Measurements from ENCODE around the gene CRELD2.

CRELD2 gene

GRCh38 chr22:49892226-49892899 lies 26.1 kb upstream of the CRELD2 start:
- Histone ChIP-seq H3K36me3 (ENCODE audit: control insufficient read depth, insufficient read depth, low read length) (peaks cover 6% of the 10 kb centered on the region), H3K9me3 (ENCODE audit: control insufficient read depth, insufficient read depth, low read length) (no peaks in the 10 kb centered on the region), H3K4me3 (ENCODE audit: low read depth, low read length) (no peak overlapping the region), H3K9ac (ENCODE audit: low read depth, low read length) (no peak overlapping the region), H3K4me1 (ENCODE audit: control insufficient read depth, insufficient read depth, low read length) (no peaks in the 10 kb centered on the region), H3K27me3 (ENCODE audit: control insufficient read depth, insufficient read depth, low read length) (no peaks in the 10 kb centered on the region)

GRCh38 chr22:49893025-49893424 lies 25.4 kb upstream of the CRELD2 start:
- no peak overlapping the region for H3K4me3 ChIP-seq (ENCODE audit: low read depth, low read length)
- no peaks in the 10 kb centered on the region for H3K4me1 ChIP-seq (ENCODE audit: control insufficient read depth, insufficient read depth, low read length)
- no peaks in the 10 kb centered on the region for H3K27me3 ChIP-seq (ENCODE audit: control insufficient read depth, insufficient read depth, low read length)
- H3K9ac ChIP-seq (ENCODE audit: low read depth, low read length), result no peak overlapping the region
- no peaks in the 10 kb centered on the region for H3K9me3 ChIP-seq (ENCODE audit: control insufficient read depth, insufficient read depth, low read length)
- H3K36me3 ChIP-seq (ENCODE audit: control insufficient read depth, insufficient read depth, low read length), result peaks cover 6% of the 10 kb centered on the region

DNA sequence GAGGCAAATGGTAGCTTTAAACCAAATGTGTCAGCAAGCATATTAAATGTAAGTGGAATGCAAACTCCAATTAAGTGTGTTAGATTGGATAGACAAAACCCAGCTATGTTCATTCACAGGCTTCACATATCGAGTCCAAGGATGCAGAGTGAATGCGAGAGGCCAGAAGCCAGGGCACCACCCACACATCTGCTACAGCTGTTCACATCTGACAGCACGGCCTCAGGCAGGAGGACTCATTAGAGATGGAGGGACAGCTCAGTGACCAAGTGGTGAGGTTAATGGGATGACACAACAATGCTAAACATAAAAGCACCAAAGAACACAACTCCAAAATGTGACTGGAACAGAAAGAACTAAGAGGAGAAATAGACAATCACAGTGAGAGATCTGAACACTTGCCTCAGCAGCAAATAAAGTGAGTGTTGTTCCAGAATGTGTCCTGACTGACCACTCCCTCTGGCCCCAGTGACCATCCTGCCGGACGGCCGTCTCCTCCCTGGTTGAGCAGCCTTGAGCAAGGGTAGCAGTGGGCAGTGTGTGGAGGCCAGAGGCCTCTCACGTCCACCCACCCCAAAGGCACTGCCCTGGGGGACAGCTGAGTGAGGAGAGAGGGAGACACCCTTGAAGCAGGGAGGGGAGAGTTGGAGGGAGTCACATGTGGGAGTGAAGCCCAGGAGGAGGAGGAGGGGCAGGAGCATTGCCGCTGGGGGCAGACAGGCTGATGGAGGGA lies 23.9 kb upstream of the CRELD2 start:
- peaks cover 2% of the 10 kb centered on the region for H3K36me3 ChIP-seq (ENCODE audit: control insufficient read depth, insufficient read depth, low read length)
- H3K9me3 ChIP-seq (ENCODE audit: control insufficient read depth, insufficient read depth, low read length), result no peaks in the 10 kb centered on the region
- H3K4me3 ChIP-seq (ENCODE audit: low read depth, low read length), result no peak overlapping the region
- H3K27me3 ChIP-seq (ENCODE audit: control insufficient read depth, insufficient read depth, low read length), result no peaks in the 10 kb centered on the region
- H3K9ac ChIP-seq (ENCODE audit: low read depth, low read length), result no peak overlapping the region
- H3K4me1 ChIP-seq (ENCODE audit: control insufficient read depth, insufficient read depth, low read length), result no peaks in the 10 kb centered on the region

GRCh38 chr22:49896201-49896600 lies 22.2 kb upstream of the CRELD2 start:
- Histone ChIP-seq H3K9ac (ENCODE audit: low read depth, low read length) (no peak overlapping the region), H3K4me1 (ENCODE audit: control insufficient read depth, insufficient read depth, low read length) (no peaks in the 10 kb centered on the region), H3K27me3 (ENCODE audit: control insufficient read depth, insufficient read depth, low read length) (no peaks in the 10 kb centered on the region), H3K9me3 (ENCODE audit: control insufficient read depth, insufficient read depth, low read length) (no peaks in the 10 kb centered on the region), H3K4me3 (ENCODE audit: low read depth, low read length) (no peak overlapping the region), H3K36me3 (ENCODE audit: control insufficient read depth, insufficient read depth, low read length) (no peaks in the 10 kb centered on the region)

DNA sequence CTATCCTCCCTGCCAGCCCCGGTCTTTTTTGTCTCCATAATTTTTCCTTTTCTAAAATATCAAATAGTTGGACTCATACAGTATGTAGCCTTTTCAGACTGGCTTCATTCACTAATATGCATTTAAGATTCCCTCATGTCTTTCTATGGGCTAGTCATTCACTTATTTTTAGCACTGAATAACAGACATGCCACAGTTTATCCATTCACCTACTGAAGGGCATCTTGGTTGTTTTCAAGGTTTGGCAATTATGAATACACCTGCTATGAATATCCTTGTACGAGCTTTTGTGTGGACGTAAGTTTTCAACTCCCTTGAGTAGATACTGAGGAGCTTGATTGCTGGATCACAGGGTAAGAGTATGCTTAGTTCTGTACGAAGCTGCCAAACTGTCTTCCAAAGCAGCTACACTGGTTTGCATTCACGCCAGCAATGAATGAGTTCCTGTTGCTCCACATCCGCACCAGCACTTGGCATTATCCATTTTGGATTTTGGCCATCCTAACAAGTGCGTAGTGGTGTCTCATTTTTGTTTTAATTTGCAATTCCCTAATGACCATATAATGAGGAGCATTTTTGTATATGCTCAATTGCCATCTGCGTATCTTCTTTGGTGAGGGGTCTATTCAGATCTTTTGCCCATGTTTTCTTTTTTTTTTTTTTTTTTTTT lies 21.3 kb upstream of the CRELD2 start:
- Histone ChIP-seq H3K9me3 (ENCODE audit: control insufficient read depth, insufficient read depth, low read length) (no peaks in the 10 kb centered on the region), H3K9ac (ENCODE audit: low read depth, low read length) (no peak overlapping the region)

DNA sequence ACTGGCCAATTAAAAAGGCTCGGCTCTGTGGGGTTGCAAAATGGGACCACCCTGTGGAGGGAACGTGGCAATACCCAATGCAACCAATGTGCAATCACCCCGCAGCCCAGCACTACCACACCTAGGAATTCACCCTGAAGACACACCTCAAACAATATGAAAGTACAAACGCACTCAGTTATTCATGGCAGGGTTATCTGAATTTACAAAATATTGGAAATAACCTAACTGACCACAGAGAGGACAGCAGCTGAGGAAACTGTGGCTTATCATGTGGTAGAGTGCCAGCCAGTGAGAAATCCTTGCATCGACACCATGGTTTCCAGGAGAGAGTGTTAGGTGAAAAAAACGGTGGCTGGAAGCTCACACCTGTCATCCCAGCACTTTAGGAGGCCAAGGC lies 18.9 kb upstream of the CRELD2 start:
- Histone ChIP-seq H3K4me3 (ENCODE audit: low read depth, low read length) (no peak overlapping the region), H3K27me3 (ENCODE audit: control insufficient read depth, insufficient read depth, low read length) (no peaks in the 10 kb centered on the region), H3K4me1 (ENCODE audit: control insufficient read depth, insufficient read depth, low read length) (no peaks in the 10 kb centered on the region), H3K9ac (ENCODE audit: low read depth, low read length) (no peak overlapping the region), H3K36me3 (ENCODE audit: control insufficient read depth, insufficient read depth, low read length) (peaks cover 16% of the 10 kb centered on the region), H3K9me3 (ENCODE audit: control insufficient read depth, insufficient read depth, low read length) (no peaks in the 10 kb centered on the region)

More for the DNA sequence above, 21.3 kb upstream of the CRELD2 start:
- Histone ChIP-seq H3K4me1 (ENCODE audit: control insufficient read depth, insufficient read depth, low read length) (no peaks in the 10 kb centered on the region), H3K4me3 (ENCODE audit: low read depth, low read length) (no peak overlapping the region), H3K36me3 (ENCODE audit: control insufficient read depth, insufficient read depth, low read length) (peaks cover under 1% of the 10 kb centered on the region), H3K27me3 (ENCODE audit: control insufficient read depth, insufficient read depth, low read length) (no peaks in the 10 kb centered on the region)

DNA sequence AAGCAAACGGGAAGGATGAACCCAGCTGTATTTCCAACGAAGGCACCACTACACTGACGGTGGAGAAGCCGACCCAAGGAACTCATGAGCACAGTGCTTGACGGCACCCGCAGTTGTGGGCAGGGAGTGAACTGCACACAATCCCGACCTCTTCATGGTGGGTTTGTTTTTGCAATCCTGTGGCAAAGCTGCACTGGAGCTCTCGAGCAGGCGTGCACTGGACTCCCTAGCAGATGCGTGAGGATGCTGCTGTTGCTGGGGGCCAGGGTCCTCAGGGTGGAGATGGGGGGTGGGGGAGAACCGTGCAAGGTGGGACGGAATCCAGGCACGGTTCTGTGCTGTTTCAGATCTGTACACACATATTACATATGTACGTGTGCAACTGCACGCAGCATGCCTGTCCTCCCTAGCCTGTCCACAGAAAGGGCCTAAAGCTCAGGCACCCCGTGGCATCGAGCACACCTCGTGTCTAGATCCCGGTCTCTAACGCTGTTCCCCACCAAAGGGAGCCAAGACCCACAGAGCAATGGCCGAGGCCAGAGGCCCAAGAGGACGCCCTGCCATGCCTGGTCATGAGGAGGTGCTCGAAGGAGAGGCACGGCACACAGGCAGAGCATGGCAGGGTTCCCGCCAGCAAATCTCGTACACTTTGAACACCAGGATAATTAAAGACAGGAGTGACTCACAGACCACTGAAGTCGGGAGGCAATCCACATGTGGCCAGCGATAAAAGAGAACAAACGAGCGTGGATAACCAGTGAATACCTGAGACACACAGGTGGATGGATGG lies 17.8 kb upstream of the CRELD2 start:
- no peak overlapping the region for H3K4me3 ChIP-seq (ENCODE audit: low read depth, low read length)
- H3K9ac ChIP-seq (ENCODE audit: low read depth, low read length), result no peak overlapping the region
- H3K9me3 ChIP-seq (ENCODE audit: control insufficient read depth, insufficient read depth, low read length), result no peaks in the 10 kb centered on the region
- peaks cover 16% of the 10 kb centered on the region for H3K36me3 ChIP-seq (ENCODE audit: control insufficient read depth, insufficient read depth, low read length)
- no peaks in the 10 kb centered on the region for H3K27me3 ChIP-seq (ENCODE audit: control insufficient read depth, insufficient read depth, low read length)
- H3K4me1 ChIP-seq (ENCODE audit: control insufficient read depth, insufficient read depth, low read length), result no peaks in the 10 kb centered on the region

DNA sequence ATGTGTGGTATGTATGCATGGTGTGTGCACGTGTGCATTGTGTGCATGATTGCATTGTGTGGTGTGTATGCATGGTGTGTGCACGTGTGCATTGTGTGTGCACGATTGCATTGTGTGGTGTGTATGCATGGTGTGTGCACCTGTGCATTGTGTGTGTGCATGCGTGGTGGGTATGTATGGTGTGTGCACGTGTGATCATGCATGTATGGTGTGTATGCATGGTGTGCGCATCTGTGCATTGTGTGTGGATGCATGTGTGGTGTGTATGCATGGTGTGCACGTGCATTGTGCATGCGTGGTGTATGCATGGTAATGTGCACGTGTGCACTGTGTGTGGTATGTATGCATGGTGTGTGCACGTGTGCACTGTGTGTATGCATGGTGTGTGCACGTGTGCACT lies 17.0 kb upstream of the CRELD2 start:
- Histone ChIP-seq H3K27me3 (ENCODE audit: control insufficient read depth, insufficient read depth, low read length) (no peaks in the 10 kb centered on the region), H3K4me1 (ENCODE audit: control insufficient read depth, insufficient read depth, low read length) (no peaks in the 10 kb centered on the region), H3K4me3 (ENCODE audit: low read depth, low read length) (no peak overlapping the region), H3K9ac (ENCODE audit: low read depth, low read length) (no peak overlapping the region), H3K9me3 (ENCODE audit: control insufficient read depth, insufficient read depth, low read length) (no peaks in the 10 kb centered on the region), H3K36me3 (ENCODE audit: control insufficient read depth, insufficient read depth, low read length) (peaks cover 16% of the 10 kb centered on the region)

DNA sequence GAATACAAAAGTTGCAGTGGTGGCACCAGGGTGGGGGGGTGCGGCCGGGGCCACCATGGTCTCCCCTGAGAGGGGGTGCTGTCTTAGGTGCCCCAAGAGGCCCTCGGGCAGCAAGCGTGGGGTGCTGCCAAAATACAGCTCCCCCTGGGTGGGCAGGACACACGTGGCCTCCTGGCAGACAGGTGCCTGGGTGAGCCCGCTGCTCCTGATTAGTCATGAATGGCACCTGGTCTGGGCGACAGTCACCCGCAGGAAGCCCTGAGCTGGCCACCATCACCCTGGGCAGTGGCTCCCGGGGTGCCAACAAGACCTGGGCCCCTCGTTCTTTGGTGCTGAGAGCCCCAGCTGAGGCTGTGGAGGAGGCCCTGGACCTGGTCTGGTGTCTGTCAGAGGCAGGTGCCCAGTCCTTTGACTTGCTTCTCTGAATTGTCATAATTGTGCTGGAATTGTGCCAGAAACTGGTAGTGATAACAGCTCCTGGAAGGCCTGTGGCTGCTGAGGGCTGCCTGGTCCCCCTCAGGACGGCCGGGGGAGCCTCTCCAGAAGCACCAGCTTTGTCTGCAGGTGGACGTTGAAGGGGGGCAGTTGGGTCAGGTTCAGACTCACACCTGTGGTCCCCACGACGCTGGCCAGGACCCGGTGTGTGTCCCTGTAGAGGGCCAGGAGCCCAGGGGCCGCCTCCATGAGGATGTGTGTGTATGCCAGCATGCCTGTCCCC lies 15.0 kb upstream of the CRELD2 start:
- Histone ChIP-seq H3K9ac (ENCODE audit: low read depth, low read length) (no peak overlapping the region), H3K4me3 (ENCODE audit: low read depth, low read length) (no peak overlapping the region), H3K27me3 (ENCODE audit: control insufficient read depth, insufficient read depth, low read length) (no peaks in the 10 kb centered on the region), H3K4me1 (ENCODE audit: control insufficient read depth, insufficient read depth, low read length) (no peaks in the 10 kb centered on the region), H3K9me3 (ENCODE audit: control insufficient read depth, insufficient read depth, low read length) (no peaks in the 10 kb centered on the region), H3K36me3 (ENCODE audit: control insufficient read depth, insufficient read depth, low read length) (peaks cover 20% of the 10 kb centered on the region)

GRCh38 chr22:49904040-49904369 lies 14.4 kb upstream of the CRELD2 start:
- Histone ChIP-seq H3K4me1 (ENCODE audit: control insufficient read depth, insufficient read depth, low read length) (no peaks in the 10 kb centered on the region), H3K9me3 (ENCODE audit: control insufficient read depth, insufficient read depth, low read length) (no peaks in the 10 kb centered on the region), H3K4me3 (ENCODE audit: low read depth, low read length) (no peak overlapping the region), H3K36me3 (ENCODE audit: control insufficient read depth, insufficient read depth, low read length) (peaks cover 22% of the 10 kb centered on the region), H3K9ac (ENCODE audit: low read depth, low read length) (no peak overlapping the region), H3K27me3 (ENCODE audit: control insufficient read depth, insufficient read depth, low read length) (no peaks in the 10 kb centered on the region)

GRCh38 chr22:49905465-49905864 lies 13.0 kb upstream of the CRELD2 start:
- Histone ChIP-seq H3K9me3 (ENCODE audit: control insufficient read depth, insufficient read depth, low read length) (no peaks in the 10 kb centered on the region), H3K36me3 (ENCODE audit: control insufficient read depth, insufficient read depth, low read length) (peaks cover 23% of the 10 kb centered on the region), H3K9ac (ENCODE audit: low read depth, low read length) (no peak overlapping the region), H3K4me3 (ENCODE audit: low read depth, low read length) (no peak overlapping the region), H3K27me3 (ENCODE audit: control insufficient read depth, insufficient read depth, low read length) (no peaks in the 10 kb centered on the region), H3K4me1 (ENCODE audit: control insufficient read depth, insufficient read depth, low read length) (no peaks in the 10 kb centered on the region)
